GM12873 (cell line): Measurements from ENCODE around the gene DUSP22.

Source experiments
- CTCF ChIP-seq: IDR thresholded peaks from 2 replicates; pipeline ENCODE4 v1.5.1; 2012; ENCODE audit warnings: low read depth, mild to moderate bottlenecking, moderate library complexity, low read length, control low read depth; ENCODE audit not compliant: insufficient read depth; ENCODE audit errors: missing control alignments

Gene DUSP22

GRCh38 chr6:264626-265025 lies 27.7 kb upstream of the DUSP22 start:
- no peak for TF ChIP-seq CTCF

GRCh38 chr6:268394-268935 lies 23.8 kb upstream of the DUSP22 start:
- no peak for TF ChIP-seq CTCF

GRCh38 chr6:273551-274058 lies 18.7 kb upstream of the DUSP22 start:
- no peak for TF ChIP-seq CTCF

- no peak for TF ChIP-seq CTCF
Measured at GRCh38 chr6:277746-278145, 14.5 kb upstream of the DUSP22 start.

GRCh38 chr6:278494-278893 lies 13.8 kb upstream of the DUSP22 start:
- TF ChIP-seq CTCF: no peak

GRCh38 chr6:279341-280029 lies 12.8 kb upstream of the DUSP22 start:
- no peak for TF ChIP-seq CTCF

GRCh38 chr6:280775-281468 lies 11.4 kb upstream of the DUSP22 start:
- no peak for TF ChIP-seq CTCF
